ENCODE measurements around the gene TSPYL2. TPM values are rescaled to one million over a fixed set of nuclear protein-coding genes. Genes with fewer than 3 reads are reported as not detected.
A peak's percentile ranks its signal among the peaks of the same experiment; 100 is the strongest.

Gene TSPYL2
- total RNA-seq, 2 donors from 2014 or later: 16.6 to 25.1 TPM

DNA sequence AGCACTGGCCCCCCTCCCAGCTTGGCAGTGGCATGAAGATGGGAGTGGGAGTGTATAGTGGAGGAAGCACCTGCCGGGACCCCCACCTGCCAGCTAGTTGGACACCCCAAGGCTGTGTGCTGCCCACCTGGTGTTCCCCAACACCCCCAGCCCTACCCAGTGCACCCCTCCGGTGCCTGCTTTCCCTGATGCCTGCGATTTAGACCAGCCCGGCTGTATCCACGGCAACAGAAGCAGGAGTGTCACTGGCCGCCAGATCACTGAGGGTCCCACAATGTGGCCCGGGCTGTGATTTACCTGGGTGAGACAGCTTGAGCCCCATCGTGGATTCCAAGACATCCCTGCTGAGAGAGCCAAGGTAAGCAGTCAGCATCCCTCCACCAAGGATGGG, 33.0 kb upstream of the TSPYL2 start:
- Histone ChIP-seq H3K9ac (ENCODE audit: extremely low read depth, low read length, poor library complexity, severe bottlenecking) (no peak overlapping the region), H3K4me3 (ENCODE audit: low read length) (no peak overlapping the region), H3K4me1 (ENCODE audit: control insufficient read depth, insufficient read depth, low read length) (no peaks in the 10 kb centered on the region), H3K9me3 (ENCODE audit: control insufficient read depth, low read length) (no peaks in the 10 kb centered on the region), H3K27me3 (ENCODE audit: control insufficient read depth, insufficient read depth, low read length, poor library complexity, severe bottlenecking) (no peaks in the 10 kb centered on the region), H3K27ac (ENCODE audit: low read depth, low read length) (no peak overlapping the region), H3K36me3 (ENCODE audit: control insufficient read depth, insufficient read depth, low read length) (no peaks in the 10 kb centered on the region)
- peaks cover 51% of the 10 kb centered on the region for H3K9me3 Mint-ChIP-seq
- no peak overlapping the region for H3K27ac Mint-ChIP-seq
- H3K4me1 Mint-ChIP-seq: no peaks in the 10 kb centered on the region
- H3K36me3 Mint-ChIP-seq (ENCODE audit: low read depth): no peaks in the 10 kb centered on the region
- 17% methylated on average over 7 of the region's 8 CpGs; no CpG with 5 or more reads in 1 of the 2 experiments for WGBS, 2 experiments (ENCODE audit: insufficient coverage in 1 of 2, insufficient read length in 1 of 2)
- peak overlapping the region; percentile 54 for H3K4me3 Mint-ChIP-seq
- TF ChIP-seq, protein P1, sequence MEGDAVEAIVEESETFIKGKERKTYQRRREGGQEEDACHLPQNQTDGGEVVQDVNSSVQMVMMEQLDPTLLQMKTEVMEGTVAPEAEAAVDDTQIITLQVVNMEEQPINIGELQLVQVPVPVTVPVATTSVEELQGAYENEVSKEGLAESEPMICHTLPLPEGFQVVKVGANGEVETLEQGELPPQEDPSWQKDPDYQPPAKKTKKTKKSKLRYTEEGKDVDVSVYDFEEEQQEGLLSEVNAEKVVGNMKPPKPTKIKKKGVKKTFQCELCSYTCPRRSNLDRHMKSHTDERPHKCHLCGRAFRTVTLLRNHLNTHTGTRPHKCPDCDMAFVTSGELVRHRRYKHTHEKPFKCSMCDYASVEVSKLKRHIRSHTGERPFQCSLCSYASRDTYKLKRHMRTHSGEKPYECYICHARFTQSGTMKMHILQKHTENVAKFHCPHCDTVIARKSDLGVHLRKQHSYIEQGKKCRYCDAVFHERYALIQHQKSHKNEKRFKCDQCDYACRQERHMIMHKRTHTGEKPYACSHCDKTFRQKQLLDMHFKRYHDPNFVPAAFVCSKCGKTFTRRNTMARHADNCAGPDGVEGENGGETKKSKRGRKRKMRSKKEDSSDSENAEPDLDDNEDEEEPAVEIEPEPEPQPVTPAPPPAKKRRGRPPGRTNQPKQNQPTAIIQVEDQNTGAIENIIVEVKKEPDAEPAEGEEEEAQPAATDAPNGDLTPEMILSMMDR (conservative IDR thresholded peaks at IDR 0.05): no peak
- H3K27me3 Mint-ChIP-seq (ENCODE audit: insufficient read depth): no peaks in the 10 kb centered on the region
- peak; percentile 50 for DNase-seq

DNA sequence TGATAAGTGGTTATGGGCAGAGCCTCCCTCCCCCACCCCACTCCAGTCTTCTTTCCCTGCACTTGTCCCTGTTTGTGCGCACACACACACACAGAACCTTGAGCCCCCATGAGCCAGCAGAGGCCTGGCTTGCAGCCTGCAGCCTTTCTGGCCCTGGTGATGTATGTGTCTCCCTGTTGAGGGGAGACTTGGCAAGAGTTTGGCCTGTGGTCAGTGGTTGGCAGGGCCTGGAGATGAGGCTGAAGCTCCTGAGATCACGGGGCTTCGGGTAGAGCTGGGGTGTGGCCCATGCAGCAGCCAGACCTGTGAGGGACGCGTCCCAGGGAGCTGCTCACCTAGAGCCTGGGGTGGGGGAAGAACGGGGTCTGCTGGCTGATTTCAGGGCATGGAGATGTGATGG, 31.3 kb upstream of the TSPYL2 start:
- 97% methylated on average over 5 of the region's 6 CpGs; no CpG with 5 or more reads in 1 of the 2 experiments for WGBS, 2 experiments (ENCODE audit: insufficient coverage in 1 of 2, insufficient read length in 1 of 2)
- H3K9ac ChIP-seq (ENCODE audit: extremely low read depth, low read length, poor library complexity, severe bottlenecking): no peak overlapping the region
- H3K27ac Mint-ChIP-seq: no peak overlapping the region

DNA sequence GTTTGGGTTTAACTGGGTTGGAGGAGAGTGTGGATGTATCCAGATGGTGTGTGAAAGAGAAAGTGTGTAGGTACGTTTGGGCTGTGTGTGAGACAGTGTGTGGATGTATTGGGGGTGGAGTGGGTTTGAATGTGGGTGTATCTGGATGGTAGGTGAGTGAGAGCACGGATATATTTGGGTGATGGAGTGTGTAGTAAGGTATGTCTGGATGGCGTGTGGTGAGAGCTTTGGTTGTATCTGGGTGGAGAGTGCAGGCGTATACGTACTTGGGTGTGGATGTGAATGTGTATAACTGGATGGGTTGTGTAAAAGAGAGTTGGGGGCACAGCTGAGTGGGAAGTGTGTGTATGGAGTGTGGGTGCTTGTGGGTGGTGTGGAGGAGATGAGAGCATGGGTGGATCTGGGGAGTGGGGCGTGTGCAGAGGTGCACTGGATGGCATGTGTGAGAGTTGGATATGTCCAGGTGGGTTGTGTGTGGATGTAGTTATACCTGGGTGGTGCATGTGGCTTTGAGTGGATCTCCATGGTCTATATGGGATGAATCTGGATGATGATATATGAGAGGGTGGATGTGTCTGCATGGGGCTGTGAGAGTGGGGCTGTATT, 26.8 kb upstream of the TSPYL2 start:
- Histone ChIP-seq H3K27ac (ENCODE audit: low read depth, low read length) (no peak overlapping the region), H3K9me3 (ENCODE audit: control insufficient read depth, low read length) (no peaks in the 10 kb centered on the region), H3K27me3 (ENCODE audit: control insufficient read depth, insufficient read depth, low read length, poor library complexity, severe bottlenecking) (no peaks in the 10 kb centered on the region), H3K36me3 (ENCODE audit: control insufficient read depth, insufficient read depth, low read length) (no peaks in the 10 kb centered on the region), H3K4me3 (ENCODE audit: low read length) (no peak overlapping the region), H3K9ac (ENCODE audit: extremely low read depth, low read length, poor library complexity, severe bottlenecking) (no peak overlapping the region), H3K4me1 (ENCODE audit: control insufficient read depth, insufficient read depth, low read length) (no peaks in the 10 kb centered on the region)
- 87% methylated on average over 6 of the region's 6 CpGs; no CpG with 5 or more reads in 1 of the 2 experiments for WGBS, 2 experiments (ENCODE audit: insufficient coverage in 1 of 2, insufficient read length in 1 of 2)
- DNase-seq: no peak
- TF ChIP-seq, protein P1 (conservative IDR thresholded peaks at IDR 0.05): no peak
- Mint-ChIP-seq H3K27me3 (ENCODE audit: insufficient read depth) (no peaks in the 10 kb centered on the region), H3K4me3 (no peak overlapping the region), H3K4me1 (no peaks in the 10 kb centered on the region), H3K9me3 (peaks cover 16% of the 10 kb centered on the region), H3K36me3 (ENCODE audit: low read depth) (no peaks in the 10 kb centered on the region), H3K27ac (no peak overlapping the region)

More for the DNA sequence above, 31.3 kb upstream of the TSPYL2 start:
- TF ChIP-seq, protein P1 (conservative IDR thresholded peaks at IDR 0.05): no peak
- no peaks in the 10 kb centered on the region for H3K4me1 Mint-ChIP-seq
- no peak overlapping the region for H3K4me3 ChIP-seq (ENCODE audit: low read length)
- no peaks in the 10 kb centered on the region for H3K27me3 Mint-ChIP-seq (ENCODE audit: insufficient read depth)
- no peak for DNase-seq
- no peak overlapping the region for H3K27ac ChIP-seq (ENCODE audit: low read depth, low read length)
- H3K36me3 ChIP-seq (ENCODE audit: control insufficient read depth, insufficient read depth, low read length): no peaks in the 10 kb centered on the region
- peaks cover 37% of the 10 kb centered on the region for H3K9me3 Mint-ChIP-seq
- no peaks in the 10 kb centered on the region for H3K9me3 ChIP-seq (ENCODE audit: control insufficient read depth, low read length)
- H3K4me1 ChIP-seq (ENCODE audit: control insufficient read depth, insufficient read depth, low read length): no peaks in the 10 kb centered on the region
- H3K27me3 ChIP-seq (ENCODE audit: control insufficient read depth, insufficient read depth, low read length, poor library complexity, severe bottlenecking): no peaks in the 10 kb centered on the region
- no peak overlapping the region for H3K4me3 Mint-ChIP-seq
- no peaks in the 10 kb centered on the region for H3K36me3 Mint-ChIP-seq (ENCODE audit: low read depth)
